Spleen (tissue), 7 donors: ENCODE results near the gene EPN3.

Experiments
- POLR2A ChIP-seq, 3 donors: fragments of 450-650 bp; IDR thresholded peaks; one replicate each; pipeline ENCODE4 v1.5.1; 2017; ENCODE audit warnings: antibody characterized with exemption in 3 of 3, mild to moderate bottlenecking in 1 of 3
- TF ChIP-seq, protein P1 (sequence below), 11 experiments: fragments of 200-600 bp in 7 of 11; fragments of 450-650 bp in 4 of 11; sonication (generic) in 4 of 11; IDR thresholded peaks in 8 of 11; conservative IDR thresholded peaks in 3 of 11; 1 replicate in 7 of 11; 2 replicates in 4 of 11; pipeline versions ENCODE4 v1.4.0 to v1.8.0; 2016 to 2021; ENCODE audit warnings: antibody characterized with exemption in 11 of 11, inconsistent platforms in 4 of 11, mild to moderate bottlenecking in 1 of 11
- donor health status: DM: no; HTN: no; CAD: no; lungs with moderate emphysema.
- donor health status: DM: no; HTN: no; CAD: no.
- donor health status: DM: no; HTN: no; CAD: no.

DNA sequence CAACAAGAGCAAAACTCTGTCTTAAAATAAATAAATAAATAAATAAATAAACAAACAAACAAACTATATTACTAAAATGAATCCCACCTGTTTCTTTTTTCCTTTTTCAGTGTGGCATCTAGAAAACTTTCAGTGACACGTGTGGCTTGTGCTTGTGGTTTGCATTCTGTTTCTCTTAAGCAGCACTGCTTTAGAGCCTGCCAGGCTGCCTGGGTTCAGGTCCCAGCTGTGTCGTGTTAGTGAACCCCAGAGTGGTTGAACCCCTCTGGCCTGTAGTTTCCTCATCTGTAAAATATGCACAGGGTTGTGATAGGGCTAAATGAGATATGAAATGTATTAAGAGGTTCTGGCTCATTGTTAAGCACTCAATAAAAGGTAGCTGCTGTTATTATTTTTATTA lies 12.1 kb upstream of the EPN3 start:
- TF ChIP-seq, protein P1, sequence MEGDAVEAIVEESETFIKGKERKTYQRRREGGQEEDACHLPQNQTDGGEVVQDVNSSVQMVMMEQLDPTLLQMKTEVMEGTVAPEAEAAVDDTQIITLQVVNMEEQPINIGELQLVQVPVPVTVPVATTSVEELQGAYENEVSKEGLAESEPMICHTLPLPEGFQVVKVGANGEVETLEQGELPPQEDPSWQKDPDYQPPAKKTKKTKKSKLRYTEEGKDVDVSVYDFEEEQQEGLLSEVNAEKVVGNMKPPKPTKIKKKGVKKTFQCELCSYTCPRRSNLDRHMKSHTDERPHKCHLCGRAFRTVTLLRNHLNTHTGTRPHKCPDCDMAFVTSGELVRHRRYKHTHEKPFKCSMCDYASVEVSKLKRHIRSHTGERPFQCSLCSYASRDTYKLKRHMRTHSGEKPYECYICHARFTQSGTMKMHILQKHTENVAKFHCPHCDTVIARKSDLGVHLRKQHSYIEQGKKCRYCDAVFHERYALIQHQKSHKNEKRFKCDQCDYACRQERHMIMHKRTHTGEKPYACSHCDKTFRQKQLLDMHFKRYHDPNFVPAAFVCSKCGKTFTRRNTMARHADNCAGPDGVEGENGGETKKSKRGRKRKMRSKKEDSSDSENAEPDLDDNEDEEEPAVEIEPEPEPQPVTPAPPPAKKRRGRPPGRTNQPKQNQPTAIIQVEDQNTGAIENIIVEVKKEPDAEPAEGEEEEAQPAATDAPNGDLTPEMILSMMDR (IDR thresholded peaks at IDR 0.05 in 8 of 11, conservative IDR thresholded peaks at IDR 0.05 in 3 of 11): no peak
- TF ChIP-seq POLR2A (IDR thresholded peaks at IDR 0.05): no peak
